ENCODE results near the gene MCC.

GRCh38 chr5:113123618-113124017 is 364.6 kb downstream of the MCC start:
- TF ChIP-seq CTCF (IDR thresholded peaks at IDR 0.05) = peak; percentile 27
- TF ChIP-seq ZFX (IDR thresholded peaks at IDR 0.05; ENCODE audit: borderline replicate concordance) = no peak
